NCI-H82 treated with DMSO at 0.1 percent for 48 hours (cell line): ENCODE results near the gene PRKCA.

ENCODE experiments used
- DNase-seq: peaks from one replicate; lab custom pipeline; 2025; ENCODE audit not compliant: unreplicated experiment; lab: John Stamatoyannopoulos, UW

PRKCA gene

GRCh38 chr17:66507982-66508760 is 205.8 kb downstream of the PRKCA start:
- DNase-seq: no peak

DNA sequence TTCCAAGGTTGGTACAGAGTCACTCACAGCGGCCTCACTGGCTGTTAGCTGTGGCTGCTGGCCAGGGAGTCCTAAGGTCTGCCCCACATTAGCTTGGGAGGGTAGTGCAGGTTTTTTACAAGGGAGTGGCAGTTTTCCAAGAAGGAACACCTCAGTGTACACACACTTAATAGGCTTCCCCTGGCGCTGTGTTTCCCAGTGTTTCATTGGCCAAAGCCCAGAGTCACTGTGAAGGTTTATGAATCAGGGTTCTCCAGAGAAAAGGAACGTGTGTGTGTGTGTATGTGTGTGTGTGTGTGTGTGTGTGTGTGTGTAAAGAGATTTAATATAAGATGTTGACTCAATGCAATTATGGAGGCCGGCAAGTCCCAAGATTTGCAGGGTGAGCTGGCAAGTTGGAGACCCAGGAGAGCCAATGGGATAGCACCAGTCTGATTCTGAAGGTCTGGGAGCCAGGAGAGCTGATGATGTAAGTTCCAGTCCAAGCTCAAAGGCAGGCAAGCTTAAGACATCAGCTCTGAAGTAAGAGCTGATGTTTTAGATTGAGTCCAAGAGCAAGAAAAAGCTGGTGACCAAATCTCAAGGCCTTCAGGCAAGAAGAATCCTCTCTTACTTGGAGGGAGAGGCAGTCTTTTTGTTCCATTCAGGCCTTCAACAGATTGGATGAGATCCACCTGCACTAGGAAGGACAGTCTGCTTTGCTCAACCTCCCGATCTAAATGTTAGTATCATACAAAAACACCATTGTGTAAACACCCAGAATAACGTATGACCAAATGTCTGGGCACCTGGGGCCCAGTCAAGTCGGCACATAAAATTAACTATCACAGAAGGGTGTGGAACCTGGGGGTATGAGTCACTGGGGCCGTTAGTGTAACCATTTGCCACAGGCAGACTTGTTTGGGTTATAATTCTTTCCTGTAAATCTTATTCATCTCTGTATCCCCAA is 206.8 kb downstream of the PRKCA start:
- no peak for DNase-seq

DNA sequence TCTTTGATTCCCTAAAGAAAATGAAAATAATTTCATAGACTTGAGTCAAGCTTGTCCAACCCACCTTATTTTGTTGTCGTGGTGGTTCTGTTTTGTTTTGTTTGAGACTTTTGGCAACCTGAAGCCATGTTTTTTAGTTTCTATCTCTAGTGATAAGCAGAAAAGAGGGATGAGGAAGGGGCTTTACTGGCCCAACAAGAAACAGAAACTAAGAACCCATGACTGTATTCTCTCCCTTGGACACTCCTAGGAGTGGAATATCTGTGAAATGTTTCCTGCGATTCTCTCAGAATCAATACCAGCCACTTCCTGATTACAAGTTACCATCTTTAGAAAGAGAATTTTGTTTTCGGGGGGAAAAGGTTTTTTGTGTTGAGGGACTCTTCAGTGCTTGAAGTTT is 207.5 kb downstream of the PRKCA start:
- DNase-seq: no peak

GRCh38 chr17:66511135-66511534 is 208.7 kb downstream of the PRKCA start:
- DNase-seq: no peak

DNA sequence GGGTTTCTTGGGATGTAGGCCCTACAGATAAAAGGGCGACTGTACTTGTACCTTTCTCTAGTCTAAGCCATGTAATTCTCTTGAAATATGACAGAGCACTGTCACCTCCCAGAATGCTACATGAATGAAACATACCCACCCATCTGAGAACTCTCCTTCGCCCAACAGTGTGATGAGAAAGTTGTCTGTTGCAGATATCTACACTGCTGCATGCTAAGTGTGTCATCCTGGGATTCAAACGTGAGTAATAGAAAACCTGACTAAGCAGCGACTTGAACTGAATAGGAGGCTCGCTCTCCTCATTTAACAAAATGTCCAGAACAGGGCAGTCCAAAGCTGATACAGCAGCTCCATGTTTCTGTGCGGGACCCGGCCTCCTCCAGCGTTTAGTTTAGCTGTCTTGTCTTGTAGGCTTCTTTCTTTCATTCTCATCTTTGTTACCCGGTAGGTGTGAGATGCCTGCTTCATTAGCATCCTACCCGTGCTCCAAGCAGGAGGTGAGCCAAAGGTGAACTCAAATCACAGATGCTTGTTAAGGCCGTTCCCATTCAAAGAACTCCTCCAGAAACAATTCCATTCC is 211.9 kb downstream of the PRKCA start:
- no peak for DNase-seq

GRCh38 chr17:66515974-66516373 is 213.6 kb downstream of the PRKCA start:
- DNase-seq: no peak

- no peak for DNase-seq
Observed at GRCh38 chr17:66517336-66518009, 215.1 kb downstream of the PRKCA start.

DNA sequence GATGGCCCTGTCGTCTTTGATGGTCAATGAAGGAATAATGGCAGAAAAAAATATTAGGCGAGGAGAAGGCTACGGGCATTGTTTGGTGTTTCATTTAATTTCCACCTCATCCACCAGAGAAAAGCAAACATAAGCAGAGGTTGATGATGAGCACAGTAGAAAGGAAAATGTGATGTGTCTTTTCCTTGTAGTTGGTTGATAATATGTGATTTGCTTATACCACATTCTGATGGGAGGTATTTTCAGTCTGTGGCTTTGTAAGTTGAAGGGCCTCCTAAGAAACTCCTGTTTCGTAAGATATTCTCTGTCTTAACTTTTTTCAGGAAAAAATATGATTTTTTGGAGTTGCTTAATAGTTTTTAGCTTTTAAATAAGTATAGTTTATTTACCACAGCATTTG is 215.7 kb downstream of the PRKCA start:
- no peak for DNase-seq

GRCh38 chr17:66518677-66519076 is 216.3 kb downstream of the PRKCA start:
- DNase-seq: no peak

DNA sequence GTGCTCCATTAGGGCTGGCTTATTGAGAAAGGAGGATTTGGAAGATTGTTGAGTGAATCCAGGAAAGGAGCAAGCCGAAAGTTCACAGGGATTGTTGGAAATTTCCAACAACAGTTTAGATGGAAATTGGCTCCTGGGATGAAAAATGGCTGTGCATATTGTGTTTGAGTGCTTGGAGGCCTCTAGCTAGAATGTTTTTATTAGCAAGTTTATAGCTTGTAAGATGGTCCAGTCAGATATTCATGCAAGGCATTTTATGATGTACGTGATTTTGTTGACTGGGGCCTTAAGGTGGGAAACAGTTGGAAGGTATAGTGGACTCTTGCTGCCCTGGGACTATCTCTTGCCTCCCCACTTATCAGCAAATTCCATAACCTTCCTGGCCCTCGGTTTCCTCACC is 216.7 kb downstream of the PRKCA start:
- DNase-seq: no peak

- no peak for DNase-seq
Observed at GRCh38 chr17:66520999-66521398, 218.6 kb downstream of the PRKCA start.

DNA sequence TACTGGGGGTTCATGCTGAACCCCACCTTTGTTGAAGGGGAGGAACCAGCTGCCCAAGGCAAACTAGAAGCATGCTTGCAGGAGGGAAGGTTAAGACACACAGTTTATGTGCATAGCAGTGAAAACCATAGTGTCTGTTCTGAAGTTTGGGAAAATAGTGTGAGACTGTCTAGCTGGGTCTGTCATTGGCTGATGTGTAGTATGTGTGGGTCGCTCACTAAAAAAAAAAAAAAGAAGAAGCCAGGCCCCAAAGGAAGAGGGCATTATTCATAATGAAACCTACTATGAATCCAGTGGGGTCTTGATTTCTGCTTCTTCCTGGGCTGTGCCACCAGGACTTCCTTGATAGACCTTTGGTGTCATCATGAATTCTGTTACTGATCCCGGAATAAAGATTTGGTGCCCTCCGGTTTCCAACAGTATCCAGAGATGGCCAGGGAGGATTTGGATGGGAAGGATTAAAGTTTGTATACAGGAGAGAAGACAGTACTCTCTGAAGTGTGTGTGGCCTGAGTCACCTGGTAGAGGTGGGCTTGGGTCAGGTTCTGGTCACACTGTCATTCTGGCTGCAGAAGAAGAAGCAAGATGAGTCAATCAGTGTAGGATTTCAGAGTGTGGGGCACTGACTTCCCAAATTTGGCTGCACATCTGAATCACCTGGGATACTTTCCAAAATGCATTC is 220.3 kb downstream of the PRKCA start:
- no peak for DNase-seq

DNA sequence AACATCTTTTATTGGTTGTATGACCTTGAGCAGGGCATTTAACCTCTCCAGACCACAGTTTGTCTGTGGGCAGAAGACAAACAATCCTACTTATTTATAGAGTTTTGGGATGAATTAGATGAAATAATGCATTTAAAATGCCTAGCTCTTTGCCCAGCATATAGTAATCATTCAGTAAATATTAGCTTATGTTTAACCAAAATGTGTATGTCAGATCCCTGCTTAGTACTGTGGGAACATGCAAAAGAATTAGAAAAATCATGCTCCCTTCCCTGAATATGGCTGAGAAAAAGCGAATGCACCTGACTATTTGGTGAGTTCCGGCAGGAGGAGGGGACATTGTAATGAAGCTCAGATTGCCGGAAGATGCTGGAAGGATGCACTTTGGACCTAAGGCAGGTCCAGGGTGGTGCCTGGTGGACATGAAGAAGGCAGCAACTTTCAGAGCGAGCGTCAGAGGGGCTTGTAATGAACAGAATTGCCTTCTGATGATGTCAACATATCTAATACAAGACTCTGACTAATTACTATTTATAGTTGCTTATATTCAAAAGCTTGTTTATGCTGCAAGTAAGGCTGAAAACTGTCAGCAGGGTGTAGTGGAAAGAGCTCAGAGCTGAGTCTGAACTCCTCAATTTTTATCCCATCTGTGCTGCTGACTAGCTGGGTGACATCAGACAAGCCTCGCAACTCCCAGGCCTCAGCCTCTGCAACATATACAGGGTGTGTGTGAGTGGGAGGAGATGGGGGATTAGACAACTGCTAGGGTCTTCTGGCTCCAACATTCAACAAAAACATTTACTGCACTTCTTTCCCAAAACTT is 221.2 kb downstream of the PRKCA start:
- DNase-seq: no peak

- no peak for DNase-seq
Observed at GRCh38 chr17:66524877-66525276, 222.5 kb downstream of the PRKCA start.

DNA sequence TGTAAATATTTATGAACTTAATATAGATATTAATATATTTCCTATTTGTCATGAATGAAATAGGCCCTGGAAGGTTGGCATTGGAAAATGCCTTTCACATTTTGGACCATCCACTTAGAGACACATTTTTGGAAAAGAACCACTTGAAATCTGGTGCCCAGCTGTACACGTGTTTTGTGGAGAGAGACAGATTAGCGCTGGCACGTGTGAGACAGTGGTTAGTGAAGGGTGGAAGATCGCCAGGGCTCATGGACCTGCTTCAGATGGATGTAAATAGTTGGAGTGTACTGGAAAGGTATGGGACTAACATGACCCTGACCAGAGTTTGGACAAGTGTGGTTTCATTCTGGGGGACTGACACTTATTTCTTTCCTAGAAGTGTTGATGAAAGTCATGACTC is 222.9 kb downstream of the PRKCA start:
- DNase-seq: no peak

GRCh38 chr17:66526827-66527226 is 224.4 kb downstream of the PRKCA start:
- DNase-seq: no peak

DNA sequence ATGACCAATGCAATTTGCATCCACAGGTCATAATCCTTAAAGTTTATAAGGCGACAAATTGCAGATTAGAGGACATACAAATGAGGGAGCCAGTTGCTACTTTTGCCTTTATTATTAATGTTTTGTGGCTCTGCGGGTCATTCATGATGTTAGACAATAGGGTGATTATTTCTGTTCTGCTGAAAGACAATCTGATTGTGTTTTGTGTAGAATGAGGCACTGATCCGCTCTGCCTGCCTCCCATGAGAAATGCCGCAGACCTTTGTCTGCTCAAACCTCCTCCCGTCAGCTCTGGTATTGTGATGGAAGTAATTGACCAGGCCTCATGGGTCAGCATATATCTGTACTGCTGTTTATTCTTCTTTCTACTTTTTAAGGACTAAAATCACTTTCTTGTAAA is 224.9 kb downstream of the PRKCA start:
- DNase-seq: no peak

- no peak for DNase-seq
Observed at GRCh38 chr17:66531851-66532295, 229.5 kb downstream of the PRKCA start.

DNA sequence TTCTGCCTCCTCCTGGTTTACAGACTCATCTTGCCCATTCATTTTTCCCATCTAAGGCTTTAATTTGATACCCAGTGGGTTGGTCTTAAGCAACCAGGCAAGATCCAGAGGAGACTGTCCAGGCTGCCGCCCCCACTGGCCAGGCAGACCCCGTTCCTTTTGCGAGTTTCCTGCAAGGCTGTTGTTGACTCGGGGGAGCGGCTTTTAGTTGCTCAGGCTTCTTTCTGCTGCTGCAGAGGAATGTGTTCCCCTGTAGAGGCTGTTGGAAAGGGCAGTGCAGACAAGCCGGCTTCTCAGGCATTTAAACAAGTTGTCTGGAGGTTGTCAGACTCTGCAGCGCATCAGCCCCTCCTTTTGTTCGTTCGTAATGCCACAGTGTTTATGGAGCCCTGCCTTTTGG is 231.2 kb downstream of the PRKCA start:
- no peak for DNase-seq

GRCh38 chr17:66533986-66534385 is 231.6 kb downstream of the PRKCA start:
- no peak for DNase-seq
